HG03045 (cell line): ENCODE results near the gene FHOD3.

Experiments
- ATAC-seq: cut with Tn5 transposase; IDR thresholded peaks from one replicate; pipeline ENCODE4 v1.9.1; 2021; ENCODE audit warnings: mild to moderate bottlenecking, moderate library complexity; ENCODE audit not compliant: unreplicated experiment

The FHOD3 gene

GRCh38 chr18:36465276-36465675, 167.8 kb downstream of the FHOD3 start:
- no peak for ATAC-seq

- no peak for ATAC-seq
Measured at GRCh38 chr18:36465970-36466369, 168.5 kb downstream of the FHOD3 start.

GRCh38 chr18:36467614-36468013, 170.1 kb downstream of the FHOD3 start:
- no peak for ATAC-seq

GRCh38 chr18:36468161-36468560, 170.6 kb downstream of the FHOD3 start:
- ATAC-seq = no peak

GRCh38 chr18:36469461-36469860, 171.9 kb downstream of the FHOD3 start:
- ATAC-seq = no peak

GRCh38 chr18:36470896-36471295, 173.4 kb downstream of the FHOD3 start:
- no peak for ATAC-seq

GRCh38 chr18:36471393-36471792, 173.9 kb downstream of the FHOD3 start:
- ATAC-seq = no peak

- ATAC-seq = no peak
Measured at GRCh38 chr18:36476433-36476832, 178.9 kb downstream of the FHOD3 start.

GRCh38 chr18:36477776-36478175, 180.3 kb downstream of the FHOD3 start:
- ATAC-seq = no peak

- ATAC-seq = no peak
Measured at GRCh38 chr18:36481201-36481657, 183.7 kb downstream of the FHOD3 start.

- no peak for ATAC-seq
Measured at GRCh38 chr18:36481935-36482334, 184.4 kb downstream of the FHOD3 start.

GRCh38 chr18:36484591-36484990, 187.1 kb downstream of the FHOD3 start:
- ATAC-seq = no peak

GRCh38 chr18:36485772-36486171, 188.3 kb downstream of the FHOD3 start:
- ATAC-seq = no peak

- ATAC-seq = no peak
Measured at GRCh38 chr18:36488131-36488530, 190.6 kb downstream of the FHOD3 start.

GRCh38 chr18:36490897-36491296, 193.4 kb downstream of the FHOD3 start:
- ATAC-seq = no peak

GRCh38 chr18:36492604-36493329, 195.3 kb downstream of the FHOD3 start:
- ATAC-seq = no peak

- no peak for ATAC-seq
Measured at GRCh38 chr18:36493349-36494159, 196.0 kb downstream of the FHOD3 start.

GRCh38 chr18:36494160-36494437, 196.6 kb downstream of the FHOD3 start:
- no peak for ATAC-seq

- ATAC-seq = no peak
Measured at GRCh38 chr18:36496022-36496421, 198.5 kb downstream of the FHOD3 start.

GRCh38 chr18:36499938-36500337, 202.4 kb downstream of the FHOD3 start:
- ATAC-seq = no peak

GRCh38 chr18:36501100-36501499, 203.6 kb downstream of the FHOD3 start:
- ATAC-seq = no peak

GRCh38 chr18:36503477-36503876, 206.0 kb downstream of the FHOD3 start:
- no peak for ATAC-seq
